Measurements from ENCODE around the gene METTL17.

DNA sequence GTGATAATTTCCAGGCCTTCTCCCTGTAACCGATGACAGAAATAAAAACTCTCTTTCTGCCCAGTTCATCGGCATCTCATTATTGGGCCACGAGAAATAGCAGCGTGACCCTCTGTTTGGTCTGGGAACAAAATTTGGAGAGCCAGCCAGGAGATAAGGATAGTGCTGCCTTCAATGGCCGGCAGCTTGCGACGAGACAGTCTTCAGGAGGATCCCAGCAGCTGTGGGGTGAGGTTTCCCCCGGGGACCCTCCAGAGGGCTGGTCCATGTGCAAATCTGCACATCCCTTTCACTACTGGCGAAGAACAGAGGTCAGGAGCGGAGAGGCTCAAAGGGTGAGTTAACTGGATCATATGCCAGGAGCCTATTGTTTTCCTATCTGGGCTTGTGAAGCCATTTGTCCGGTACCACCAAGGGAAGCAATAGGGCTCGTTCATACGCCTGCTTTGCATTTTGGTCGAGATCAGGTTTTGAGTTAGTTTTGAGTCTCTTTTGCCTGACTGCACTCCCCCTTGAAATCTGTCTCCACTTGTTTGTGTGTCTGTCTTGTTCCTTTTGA is 14.1 kb downstream of the METTL17 start:
- TF ChIP-seq, protein P1, sequence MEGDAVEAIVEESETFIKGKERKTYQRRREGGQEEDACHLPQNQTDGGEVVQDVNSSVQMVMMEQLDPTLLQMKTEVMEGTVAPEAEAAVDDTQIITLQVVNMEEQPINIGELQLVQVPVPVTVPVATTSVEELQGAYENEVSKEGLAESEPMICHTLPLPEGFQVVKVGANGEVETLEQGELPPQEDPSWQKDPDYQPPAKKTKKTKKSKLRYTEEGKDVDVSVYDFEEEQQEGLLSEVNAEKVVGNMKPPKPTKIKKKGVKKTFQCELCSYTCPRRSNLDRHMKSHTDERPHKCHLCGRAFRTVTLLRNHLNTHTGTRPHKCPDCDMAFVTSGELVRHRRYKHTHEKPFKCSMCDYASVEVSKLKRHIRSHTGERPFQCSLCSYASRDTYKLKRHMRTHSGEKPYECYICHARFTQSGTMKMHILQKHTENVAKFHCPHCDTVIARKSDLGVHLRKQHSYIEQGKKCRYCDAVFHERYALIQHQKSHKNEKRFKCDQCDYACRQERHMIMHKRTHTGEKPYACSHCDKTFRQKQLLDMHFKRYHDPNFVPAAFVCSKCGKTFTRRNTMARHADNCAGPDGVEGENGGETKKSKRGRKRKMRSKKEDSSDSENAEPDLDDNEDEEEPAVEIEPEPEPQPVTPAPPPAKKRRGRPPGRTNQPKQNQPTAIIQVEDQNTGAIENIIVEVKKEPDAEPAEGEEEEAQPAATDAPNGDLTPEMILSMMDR (IDR thresholded peaks at IDR 0.05), result no peak
- TF ChIP-seq POLR2A (IDR thresholded peaks at IDR 0.05), result no peak
